AG20443 (cell line): ENCODE results near the gene TRIM44.
"Not testable (repeated sequence)": the region's sequence is repeated elsewhere in the genome, so short reads cannot be mapped to it uniquely, and the experiment has no call there.

Experiments used
- DNase-seq: peaks from one replicate; pipeline ENCODE4 v3.0.0; 2012; ENCODE audit warnings: low spot score, mixed read lengths

TRIM44 gene

DNA sequence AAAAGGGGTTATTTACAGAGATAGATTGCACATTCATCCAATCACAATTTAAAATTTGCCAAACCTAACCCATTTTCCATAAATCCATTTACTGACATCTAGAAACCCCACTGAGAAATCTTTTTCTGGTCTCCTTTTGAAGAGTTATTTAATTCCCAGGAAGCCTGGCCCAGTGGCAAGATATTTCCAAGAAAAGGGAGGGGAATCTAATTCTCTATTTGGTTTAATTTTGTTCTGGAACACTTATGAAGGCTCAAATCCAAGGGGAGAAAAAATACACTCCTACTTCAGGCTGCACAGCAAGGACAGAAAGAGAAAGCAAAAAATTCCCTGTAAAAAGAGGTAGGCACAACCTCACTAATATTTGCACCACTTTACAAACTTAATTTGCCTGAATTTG is 193.1 kb downstream of the TRIM44 start:
- no peak for DNase-seq

DNA sequence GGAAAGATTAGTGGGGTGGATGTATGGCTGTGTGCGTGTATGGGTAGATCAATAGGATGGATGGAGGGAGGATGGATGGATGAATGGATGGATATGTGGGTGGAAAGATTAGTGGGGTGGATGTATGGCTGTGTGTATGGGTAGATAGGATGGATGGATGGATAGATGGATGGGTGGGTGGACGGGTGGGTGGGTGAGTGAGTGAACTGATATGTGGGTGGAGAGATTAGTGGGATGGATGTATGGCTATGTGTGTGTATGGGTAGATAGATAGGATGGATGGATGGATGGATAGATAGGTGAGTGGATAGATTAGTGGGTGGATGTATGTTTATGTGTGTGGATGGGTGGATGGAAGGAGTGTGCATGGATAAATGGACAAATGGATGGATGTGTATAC is 193.7 kb downstream of the TRIM44 start:
- no peak for DNase-seq

DNA sequence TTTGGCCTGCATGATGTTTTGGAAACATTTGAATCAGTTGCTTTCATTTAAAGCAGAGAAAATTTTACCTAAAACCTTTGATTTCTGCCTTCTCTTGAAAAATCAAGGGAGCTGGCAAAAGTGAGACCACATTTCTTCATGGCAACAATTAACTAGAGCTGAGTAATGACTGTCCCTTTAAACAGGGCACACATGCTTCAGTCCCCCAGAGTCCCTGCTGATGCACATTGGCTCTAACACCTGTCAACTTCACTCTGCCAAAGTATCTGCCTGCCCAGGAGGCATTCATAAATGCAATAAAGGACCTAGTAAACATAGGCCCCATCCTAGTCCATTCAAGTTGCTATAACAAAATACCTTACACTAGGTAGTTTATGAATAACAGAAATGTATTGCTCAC is 194.2 kb downstream of the TRIM44 start:
- DNase-seq: no peak

DNA sequence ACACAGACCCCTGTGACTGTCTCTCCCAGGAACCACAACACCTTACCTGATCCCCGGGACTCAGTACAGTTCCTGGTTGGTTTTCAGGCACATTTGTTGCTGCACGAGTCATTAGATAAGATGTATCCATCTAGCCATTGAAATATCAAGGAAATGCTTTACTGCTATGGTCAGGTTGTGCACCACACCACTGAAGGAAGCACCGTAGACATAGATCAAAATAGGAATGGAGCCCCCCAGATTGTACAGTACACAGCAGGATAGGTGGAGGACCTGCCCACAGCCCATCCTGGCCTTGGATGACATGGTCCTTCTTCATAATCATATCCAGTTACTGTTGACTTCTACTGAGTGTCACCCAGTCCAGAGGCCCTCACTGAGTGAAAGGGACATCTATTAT is 195.3 kb downstream of the TRIM44 start:
- DNase-seq: no peak

DNA sequence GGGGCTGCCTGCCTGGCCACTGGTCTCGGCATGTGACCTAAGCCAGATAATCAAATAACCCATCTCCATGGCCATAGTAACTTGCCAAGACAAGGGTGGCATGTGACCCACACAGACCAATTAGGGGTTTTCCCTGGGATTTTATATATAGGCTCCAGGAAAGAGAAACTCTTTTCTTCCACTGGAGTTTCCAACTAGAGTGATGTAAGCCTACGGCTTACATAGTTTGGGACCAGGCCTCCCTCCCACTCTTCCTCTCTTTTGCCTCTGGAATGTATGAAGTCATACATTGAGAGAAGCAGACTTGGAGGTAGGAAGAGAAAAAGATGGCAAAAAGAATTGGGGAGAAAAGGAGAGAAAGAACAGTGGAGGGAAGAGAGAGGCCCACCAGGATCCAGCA is 196.7 kb downstream of the TRIM44 start:
- DNase-seq: no peak

DNA sequence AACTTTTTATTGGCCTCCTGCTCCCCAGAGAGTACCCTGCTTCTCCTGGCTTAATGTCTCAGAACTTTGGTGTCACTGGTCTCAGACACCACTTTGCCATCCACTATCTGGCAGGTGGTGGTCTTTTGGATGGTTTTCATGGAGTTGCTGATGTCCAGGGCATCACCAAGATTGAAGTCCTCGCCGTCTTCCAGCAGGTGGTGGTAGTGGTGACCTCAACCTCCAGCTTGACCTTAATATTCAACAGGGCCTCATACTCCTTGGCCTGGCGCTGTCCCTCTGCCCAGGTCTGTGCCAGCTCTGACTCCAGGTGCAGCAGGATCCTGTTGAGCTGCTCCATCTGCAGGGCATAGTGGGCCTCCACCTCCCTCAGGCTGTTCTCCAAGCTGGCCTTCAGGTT is 197.6 kb downstream of the TRIM44 start:
- not testable (repeated sequence) for DNase-seq

DNA sequence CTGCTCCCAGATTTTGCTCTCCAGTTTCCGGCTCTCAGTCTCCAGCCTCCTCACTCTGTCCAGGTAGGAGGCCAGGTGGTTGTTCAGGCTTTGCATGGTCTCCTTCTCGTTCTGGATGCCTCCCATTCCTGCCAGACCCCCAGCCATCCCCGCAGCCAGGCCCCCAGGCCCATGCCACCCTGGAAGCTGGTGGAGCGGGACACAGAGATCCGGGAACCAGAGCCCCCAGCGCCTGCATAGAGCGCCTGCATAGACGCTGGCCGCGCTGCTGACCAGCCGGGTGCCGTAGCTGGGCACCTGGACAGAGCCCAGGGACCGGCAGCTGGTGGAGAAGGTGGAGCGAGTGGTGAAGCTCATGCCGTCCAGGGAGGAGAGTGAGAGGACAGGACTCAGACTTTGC is 198.6 kb downstream of the TRIM44 start:
- DNase-seq: no peak

DNA sequence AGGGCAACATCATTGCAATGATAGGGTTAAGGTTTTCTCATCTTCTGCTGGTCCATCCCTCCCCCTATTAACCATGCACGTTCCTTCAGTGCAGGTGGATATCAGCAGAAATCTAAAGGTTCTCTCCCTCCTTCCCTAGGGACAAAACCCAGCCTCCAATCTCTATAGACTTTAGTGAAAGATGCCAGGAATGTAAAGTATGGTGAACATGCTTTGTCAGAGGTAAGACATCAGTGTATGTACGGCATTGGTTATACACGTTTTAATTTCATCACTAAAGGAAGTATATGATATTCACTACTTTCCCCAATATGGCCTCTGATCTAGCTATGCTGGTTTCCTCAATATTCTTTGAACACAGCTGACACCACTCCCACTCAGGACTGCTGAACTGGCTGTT is 200.1 kb downstream of the TRIM44 start:
- DNase-seq: no peak

DNA sequence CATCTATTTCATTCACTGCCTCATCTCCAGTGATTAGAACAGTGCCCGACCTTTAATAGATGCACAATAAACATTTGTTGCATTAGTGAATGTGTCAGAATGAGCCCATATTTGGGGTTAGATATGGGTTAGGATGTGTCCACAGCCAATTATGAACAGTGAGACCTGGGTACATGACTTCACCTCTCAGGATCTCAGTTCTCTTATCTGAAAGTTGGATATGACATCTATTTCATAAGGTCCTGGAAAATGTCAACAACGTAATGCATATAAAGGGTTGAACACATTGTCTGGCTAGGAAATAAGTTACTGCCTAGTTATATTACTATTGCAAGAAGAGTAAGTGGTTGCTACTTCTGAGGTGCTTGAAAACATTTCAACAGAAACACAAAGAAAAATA is 201.6 kb downstream of the TRIM44 start:
- no peak for DNase-seq

DNA sequence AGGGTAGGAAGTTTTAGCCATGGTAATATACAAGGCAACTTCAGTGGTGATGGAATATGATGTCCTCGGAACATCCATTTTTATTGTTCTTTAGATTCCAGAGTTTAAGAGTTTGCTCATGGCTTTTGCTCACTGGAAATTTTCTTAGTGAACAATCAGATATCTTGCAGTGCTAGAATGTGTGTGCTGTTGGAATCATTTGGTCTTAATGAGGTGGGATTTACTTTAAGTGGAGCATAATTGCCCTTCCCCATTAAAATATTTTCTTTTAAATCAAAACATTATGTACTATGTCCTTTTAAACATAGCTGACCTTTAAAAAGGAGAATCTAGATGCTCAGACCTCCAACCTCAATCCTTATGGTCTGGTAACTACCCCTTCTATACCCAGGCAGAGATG is 204.0 kb downstream of the TRIM44 start:
- DNase-seq: no peak
